AG04450 (cell line): ENCODE data around the gene HMGXB3. TPM values are rescaled to one million over a fixed set of nuclear protein-coding genes. Genes with fewer than 3 reads are reported as not detected.
A peak's percentile ranks its signal among the peaks of the same experiment; 100 is the strongest.

ENCODE experiments used
- CTCF ChIA-PET: fragments of 300-600, 350-600 bp; formaldehyde crosslinking; extraction: SDS; loops from one replicate; lab custom pipeline; 2022; ENCODE audit warnings: antibody characterized with exemption, inconsistent platforms; lab: Charles Lee
- POLR2A ChIA-PET: fragments of 350-600 bp; formaldehyde crosslinking; extraction: SDS; loops from one replicate; lab custom pipeline; 2021; ENCODE audit warnings: antibody characterized with exemption, inconsistent platforms; lab: Yijun Ruan, JAX
- DNase-seq: peaks from one replicate; pipeline ENCODE4 v3.0.0-alpha.2; 2011; ENCODE audit warnings: low read depth, low spot score
- H3K27ac ChIP-seq: one replicate; pipeline ENCODE4 v1.5.1; 2012; ENCODE audit warnings: low read depth, low read length, control low read depth
- H3K27me3 ChIP-seq: one replicate; pipeline ENCODE4 v1.6.0; 2012; ENCODE audit warnings: low read length; ENCODE audit not compliant: control insufficient read depth, insufficient read depth
- H3K4me3 ChIP-seq: 2 replicates; pipeline ENCODE4 v1.5.1; 2011; ENCODE audit warnings: mild to moderate bottlenecking, low read depth, low read length, control low read depth
- H3K9me3 ChIP-seq: 2 replicates; pipeline ENCODE4 v1.5.1; 2012; ENCODE audit warnings: low read length; ENCODE audit not compliant: control insufficient read depth, insufficient read depth
- polyA plus RNA-seq: library from polyadenylated mRNA; depleted of rRNA; stranded (reverse); fragments of >200 nt; gene quantifications from 2 replicates; pipeline ENCODE4 v1.2.3, GENCODE V29; 2011
- TF ChIP-seq, protein P1 (sequence below): IDR thresholded peaks from 2 replicates; pipeline ENCODE4 v1.5.1; 2011; ENCODE audit warnings: low read depth, low read length, control low read depth, inconsistent platforms

HMGXB3 gene
- polyA plus RNA-seq, 1 experiment = 37.0 TPM

DNA sequence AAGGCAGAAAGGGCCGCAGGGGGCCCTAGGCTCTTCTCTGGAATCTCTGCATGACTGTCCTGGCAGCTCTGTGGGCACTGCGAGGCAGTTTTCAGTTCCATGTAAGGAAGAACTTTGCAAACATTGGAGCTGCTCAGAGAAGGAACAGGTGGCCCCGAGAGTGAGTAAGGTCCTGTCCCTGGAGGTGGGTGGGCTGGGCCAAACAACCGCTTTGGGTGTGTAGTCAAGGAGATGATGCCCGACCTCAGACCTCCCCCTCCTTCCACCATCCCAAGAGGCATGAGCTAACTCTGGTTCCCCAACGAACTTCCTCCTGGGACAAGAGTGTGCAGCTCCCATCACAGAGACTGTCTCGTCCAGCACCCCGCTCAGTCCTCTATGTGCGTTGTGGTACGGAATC is 65.3 kb downstream of the HMGXB3 start:
- H3K9me3 ChIP-seq = no peaks in the 10 kb centered on the region; the same call in 1 of the 2 replicates
- H3K27ac ChIP-seq = peak overlapping the region; percentile 1
- TF ChIP-seq, protein P1, sequence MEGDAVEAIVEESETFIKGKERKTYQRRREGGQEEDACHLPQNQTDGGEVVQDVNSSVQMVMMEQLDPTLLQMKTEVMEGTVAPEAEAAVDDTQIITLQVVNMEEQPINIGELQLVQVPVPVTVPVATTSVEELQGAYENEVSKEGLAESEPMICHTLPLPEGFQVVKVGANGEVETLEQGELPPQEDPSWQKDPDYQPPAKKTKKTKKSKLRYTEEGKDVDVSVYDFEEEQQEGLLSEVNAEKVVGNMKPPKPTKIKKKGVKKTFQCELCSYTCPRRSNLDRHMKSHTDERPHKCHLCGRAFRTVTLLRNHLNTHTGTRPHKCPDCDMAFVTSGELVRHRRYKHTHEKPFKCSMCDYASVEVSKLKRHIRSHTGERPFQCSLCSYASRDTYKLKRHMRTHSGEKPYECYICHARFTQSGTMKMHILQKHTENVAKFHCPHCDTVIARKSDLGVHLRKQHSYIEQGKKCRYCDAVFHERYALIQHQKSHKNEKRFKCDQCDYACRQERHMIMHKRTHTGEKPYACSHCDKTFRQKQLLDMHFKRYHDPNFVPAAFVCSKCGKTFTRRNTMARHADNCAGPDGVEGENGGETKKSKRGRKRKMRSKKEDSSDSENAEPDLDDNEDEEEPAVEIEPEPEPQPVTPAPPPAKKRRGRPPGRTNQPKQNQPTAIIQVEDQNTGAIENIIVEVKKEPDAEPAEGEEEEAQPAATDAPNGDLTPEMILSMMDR = no peak
- POLR2A ChIA-PET = interaction anchor here (0.7 to 1.5 kb wide), 2 partner anchors 32 to 73 kb away, joined by 3 to 4 read pairs; no protein-coding TSS in a partner anchor
- no peak for DNase-seq
- CTCF ChIA-PET = interaction anchor here (0.6 to 1.3 kb wide), 4 partner anchors 8 to 213 kb away, joined by 3 to 4 read pairs (median 4); no protein-coding TSS in a partner anchor
- no peaks in the 10 kb centered on the region for H3K27me3 ChIP-seq
- H3K4me3 ChIP-seq = no peak overlapping the region

DNA sequence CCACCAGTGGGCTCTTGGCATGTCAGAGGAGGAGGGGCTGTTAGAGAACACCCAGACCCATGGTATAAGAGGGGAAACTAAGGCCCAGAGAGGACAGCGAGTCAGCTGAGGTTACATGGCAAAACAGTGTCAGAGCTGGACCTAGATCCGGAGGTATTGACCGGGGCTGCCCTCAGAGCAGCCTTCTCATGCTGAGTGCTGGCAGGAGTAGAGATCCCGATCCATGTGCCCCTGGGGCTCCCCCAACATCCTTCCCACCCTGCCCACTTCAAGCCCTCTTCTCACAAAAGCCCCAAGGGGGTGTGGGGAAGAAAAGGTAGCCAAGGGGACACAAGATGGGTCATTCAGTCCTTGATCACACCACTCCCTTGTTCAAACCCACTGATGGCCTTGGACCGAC is 65.9 kb downstream of the HMGXB3 start:
- TF ChIP-seq, protein P1 = no peak
- CTCF ChIA-PET = interaction anchor here (1.2 to 1.3 kb wide), 2 partner anchors 9 to 214 kb away, joined by 3 read pairs; no protein-coding TSS in a partner anchor
- POLR2A ChIA-PET = interaction anchor here (0.7 to 1.5 kb wide), 2 partner anchors 31 to 72 kb away, joined by 3 to 4 read pairs; no protein-coding TSS in a partner anchor
- Histone ChIP-seq H3K27me3 (no peaks in the 10 kb centered on the region), H3K4me3 (no peak overlapping the region), H3K27ac (peak overlapping the region; percentile 11), H3K9me3 (no peaks in the 10 kb centered on the region; the same call in 1 of the 2 replicates)
- DNase-seq = no peak

DNA sequence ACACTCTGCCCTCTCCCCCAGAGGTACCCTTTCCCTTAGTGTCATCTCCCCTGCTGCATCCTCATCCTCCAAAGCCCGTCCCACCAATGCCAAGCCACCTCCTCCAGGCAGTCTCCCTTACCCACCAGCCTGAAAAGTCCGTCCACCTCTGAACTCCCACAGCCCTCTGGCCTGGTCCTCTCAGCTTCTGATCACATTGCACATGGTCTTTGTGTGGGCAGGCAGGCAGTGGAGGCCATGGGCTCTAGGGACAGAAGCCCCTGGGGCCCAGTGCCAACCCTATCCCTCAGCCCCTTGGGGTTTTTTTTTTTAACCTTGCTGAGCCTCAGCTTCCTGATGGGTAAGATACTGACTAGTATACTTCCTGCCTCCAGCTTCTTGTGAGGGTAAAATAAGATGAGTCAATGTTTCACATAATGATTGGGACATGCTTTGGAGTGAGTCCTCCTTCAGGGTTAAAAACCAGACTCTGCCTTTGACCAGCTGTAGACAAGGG is 66.4 kb downstream of the HMGXB3 start:
- H3K27me3 ChIP-seq = no peaks in the 10 kb centered on the region
- ChIA-PET POLR2A (interaction anchor here (0.7 to 1.5 kb wide), 2 partner anchors 31 to 72 kb away, joined by 3 to 4 read pairs; no protein-coding TSS in a partner anchor), CTCF (interaction anchor here (0.6 to 1.3 kb wide), 2 partner anchors 9 to 63 kb away, joined by 3 read pairs; no protein-coding TSS in a partner anchor)
- DNase-seq = no peak
- H3K4me3 ChIP-seq = no peak overlapping the region
- TF ChIP-seq, protein P1 = no peak
- H3K27ac ChIP-seq = peak overlapping the region; percentile 52
- H3K9me3 ChIP-seq = no peaks in the 10 kb centered on the region; the same call in 1 of the 2 replicates

DNA sequence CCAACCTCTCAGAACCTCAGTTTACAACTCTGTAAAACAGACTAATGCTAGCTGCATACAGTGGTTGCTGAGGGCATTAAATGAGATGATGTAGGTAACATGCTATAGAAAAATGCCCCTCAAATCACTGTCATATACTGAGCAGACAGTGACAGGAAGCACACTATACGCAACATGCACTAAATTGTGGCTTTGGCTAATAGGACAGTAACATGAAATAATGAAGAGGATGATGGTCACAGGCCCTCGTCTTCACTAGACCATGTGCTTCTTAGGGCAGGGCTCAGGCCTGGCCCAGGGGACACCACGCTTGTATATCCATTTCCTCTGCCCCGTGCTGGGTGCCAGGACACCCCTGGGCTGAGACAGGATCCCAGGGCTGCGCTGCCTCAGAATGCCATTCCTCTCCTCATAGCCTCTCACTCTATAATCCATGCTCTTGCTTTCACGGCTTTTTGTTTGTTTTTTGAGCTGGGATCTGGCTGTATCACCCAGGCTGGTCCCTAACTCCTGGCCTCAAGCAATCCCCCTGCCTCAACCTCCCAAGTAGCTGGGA is 66.9 kb downstream of the HMGXB3 start:
- POLR2A ChIA-PET = interaction anchor here (0.7 kb wide), 1 partner anchor 31 kb away, joined by 3 read pairs; no protein-coding TSS in a partner anchor

More for the DNA sequence above, 66.9 kb downstream of the HMGXB3 start:
- TF ChIP-seq, protein P1 = no peak
- Histone ChIP-seq H3K27me3 (no peaks in the 10 kb centered on the region), H3K4me3 (no peak overlapping the region), H3K9me3 (no peaks in the 10 kb centered on the region; the same call in 1 of the 2 replicates), H3K27ac (no peak overlapping the region)
- CTCF ChIA-PET = interaction anchor here (0.6 kb wide), 1 partner anchor 63 kb away, joined by 3 read pairs; no protein-coding TSS in a partner anchor
- no peak for DNase-seq
